Psoas muscle (tissue), 8 donors: Measurements from ENCODE around the gene CDH4. TPM values are rescaled to one million over a fixed set of nuclear protein-coding genes. Genes with fewer than 3 reads are reported as not detected.

ENCODE experiments used
- ATAC-seq, 4 donors: fragments of 200-7000 bp; cut with Tn5 transposase; one replicate each; pipeline ENCODE4 v1.9.1; 2020; ENCODE audit warnings: moderate library complexity in 3 of 4, mild to moderate bottlenecking in 2 of 4
- DNase-seq, 2 donors: peaks; one replicate each; pipeline ENCODE4 v3.0.0-alpha.2; 2020
- H3K27ac ChIP-seq: fragments of 200-600 bp; one replicate; pipeline ENCODE4 v1.8.0; 2022
- H3K27me3 ChIP-seq, 3 donors: fragments of 200-600 bp in 1 of 3; one replicate each; pipeline versions ENCODE4 v1.6.1 to v1.8.0; 2013 to 2022; ENCODE audit warnings: low read length in 2 of 3, mild to moderate bottlenecking in 2 of 3, moderate library complexity in 1 of 3; ENCODE audit not compliant: insufficient read depth in 3 of 3
- H3K36me3 ChIP-seq, 2 donors: fragments of 200-600 bp in 1 of 2; one replicate each; pipeline versions ENCODE4 v1.6.1 to v1.8.0; 2013 to 2022; ENCODE audit warnings: low read depth in 1 of 2, mild to moderate bottlenecking in 1 of 2, moderate library complexity in 1 of 2; ENCODE audit not compliant: insufficient read depth in 1 of 2
- H3K4me1 ChIP-seq: fragments of 200-600 bp; one replicate; pipeline ENCODE4 v1.8.0; 2022
- H3K4me3 ChIP-seq: fragments of 200-600 bp; one replicate; pipeline ENCODE4 v1.8.0; 2022; ENCODE audit warnings: mild to moderate bottlenecking
- H3K9me3 ChIP-seq: fragments of 200-600 bp; one replicate; pipeline ENCODE4 v1.8.0; 2022
- WGBS, 3 donors: extraction: QIAGEN DNeasy Blood & Tissue Kit; methylation state at CpG; one replicate each; pipeline versions ENCODE4 v1.1.6 to v1.1.7; 2013; 5-methylcytosine and 5-hydroxymethylcytosine counted together
- intact Hi-C, 2 donors: fragments of 100-400 bp; cut with DNase I; formaldehyde crosslinking; loops; one replicate each; pipeline versions ENCODE4 v1.11.0 to v1.14.2; 2022
- polyA plus RNA-seq, 3 donors: library from polyadenylated mRNA; stranded (reverse); fragments of 200-250 nt; gene quantifications; one replicate each; pipeline ENCODE4 v1.2.3, GENCODE V29; 2013
- total RNA-seq, 4 donors: library from RNA; stranded (reverse); fragmentation: NEBNext Ultra II Directional in 2 of 4; extraction: Animal tissue kit (Norgen Biotek cat#: 25700) in 2 of 4; gene quantifications; one replicate each; pipeline versions ENCODE4 v1.2.1 to v1.2.4, GENCODE V29; 2021 to 2023
- TF ChIP-seq, protein P1 (sequence below): fragments of 200-600 bp; IDR thresholded peaks from one replicate; pipeline ENCODE4 v1.8.0; 2022; ENCODE audit warnings: antibody characterized with exemption
- donor health status: healthy with polysubstance abuse.
- donor health status: DM: no; HTN: no; CAD: no; lungs with moderate emphysema.
- donor health status: Bipolar disorder and iron deficiency.
- donor health status: healthy.
- donor health status: DM: yes; HTN: yes; CAD: no.
- donor health status: DM: no; HTN: no; CAD: no.
- donor health status: DM: no; HTN: no; CAD: no.
- donor health status: DM: yes; HTN: yes; CAD: no.

The CDH4 gene
- total and polyA plus RNA-seq, 7 donors = 0.26 to 1.0 (median 0.34) TPM

DNA sequence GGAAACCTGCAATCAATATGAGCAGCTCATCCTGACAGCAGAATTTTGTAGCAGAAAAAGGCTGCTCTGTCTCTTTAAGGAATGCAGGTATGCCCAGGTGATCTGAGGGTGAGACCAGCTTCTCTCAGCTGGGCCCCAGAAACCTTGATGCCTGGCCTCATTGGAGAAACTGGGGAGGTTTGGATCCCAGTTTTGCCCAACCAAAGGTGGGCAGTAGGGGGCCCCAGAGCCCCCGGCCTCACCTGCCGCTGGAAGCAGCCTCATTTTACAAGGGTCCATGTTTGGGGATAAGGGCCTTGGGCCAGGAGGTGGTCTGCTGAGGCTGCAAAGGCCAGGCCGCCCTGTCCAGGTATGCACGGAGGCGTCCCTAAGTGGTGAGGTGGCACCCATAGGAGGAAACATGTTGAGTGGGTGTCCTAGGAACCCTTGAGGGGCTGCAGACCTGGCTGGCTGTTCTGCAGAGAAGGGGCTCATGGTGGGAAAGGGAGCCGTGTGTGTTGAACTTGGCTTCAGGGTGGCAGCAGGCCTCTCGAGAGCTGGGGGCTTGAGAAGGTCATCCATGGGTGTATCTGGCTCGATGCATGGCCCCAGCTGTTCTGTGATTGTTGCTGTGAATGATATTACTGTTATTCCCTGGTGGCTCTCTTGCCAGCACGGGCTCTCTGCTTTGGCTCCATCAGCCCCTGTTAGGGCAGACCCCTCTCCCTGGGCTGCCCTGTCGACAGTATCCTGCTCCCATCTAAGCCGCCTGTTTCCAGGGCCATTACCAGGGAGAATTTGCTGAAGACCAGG is 208.4 kb downstream of the CDH4 start:
- intact Hi-C loops = no loop called here
- no peaks in the 10 kb centered on the region for H3K9me3 ChIP-seq
- TF ChIP-seq, protein P1, sequence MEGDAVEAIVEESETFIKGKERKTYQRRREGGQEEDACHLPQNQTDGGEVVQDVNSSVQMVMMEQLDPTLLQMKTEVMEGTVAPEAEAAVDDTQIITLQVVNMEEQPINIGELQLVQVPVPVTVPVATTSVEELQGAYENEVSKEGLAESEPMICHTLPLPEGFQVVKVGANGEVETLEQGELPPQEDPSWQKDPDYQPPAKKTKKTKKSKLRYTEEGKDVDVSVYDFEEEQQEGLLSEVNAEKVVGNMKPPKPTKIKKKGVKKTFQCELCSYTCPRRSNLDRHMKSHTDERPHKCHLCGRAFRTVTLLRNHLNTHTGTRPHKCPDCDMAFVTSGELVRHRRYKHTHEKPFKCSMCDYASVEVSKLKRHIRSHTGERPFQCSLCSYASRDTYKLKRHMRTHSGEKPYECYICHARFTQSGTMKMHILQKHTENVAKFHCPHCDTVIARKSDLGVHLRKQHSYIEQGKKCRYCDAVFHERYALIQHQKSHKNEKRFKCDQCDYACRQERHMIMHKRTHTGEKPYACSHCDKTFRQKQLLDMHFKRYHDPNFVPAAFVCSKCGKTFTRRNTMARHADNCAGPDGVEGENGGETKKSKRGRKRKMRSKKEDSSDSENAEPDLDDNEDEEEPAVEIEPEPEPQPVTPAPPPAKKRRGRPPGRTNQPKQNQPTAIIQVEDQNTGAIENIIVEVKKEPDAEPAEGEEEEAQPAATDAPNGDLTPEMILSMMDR = no peak
- no peak overlapping the region for H3K27ac ChIP-seq
- ATAC-seq (no peak), DNase-seq (no peak)
- no peaks in the 10 kb centered on the region for H3K36me3 ChIP-seq
- H3K4me3 ChIP-seq = no peak overlapping the region
- H3K27me3 ChIP-seq = peaks cover 0 to 1% (median 0%) of the 10 kb centered on the region in 3 donors
- H3K4me1 ChIP-seq = no peaks in the 10 kb centered on the region
- 70 to 72% (median 72%) methylated on average over 11 of the region's 11 CpGs for WGBS, 3 donors

DNA sequence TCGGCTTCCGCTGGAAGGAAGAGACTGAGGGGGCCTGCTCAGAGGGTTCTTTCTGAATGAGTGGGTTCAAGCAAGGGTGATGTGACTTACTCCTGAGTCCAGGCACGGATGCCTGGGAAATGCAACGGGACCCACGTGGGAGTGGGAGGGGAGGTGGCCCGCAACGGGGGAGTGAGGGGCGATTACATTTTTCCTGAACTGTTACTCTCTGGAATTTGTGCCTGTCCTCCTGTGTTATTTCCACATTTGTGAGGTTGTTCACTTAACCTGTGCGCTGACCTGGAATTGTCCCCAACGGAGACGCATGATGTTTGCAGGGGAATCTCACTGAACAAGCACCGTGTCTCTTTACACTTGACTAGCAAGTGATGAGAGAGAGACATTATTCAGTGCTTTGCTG is 209.4 kb downstream of the CDH4 start:
- WGBS, 3 donors = 79 to 86% (median 82%) methylated on average over 12 of the region's 12 CpGs

DNA sequence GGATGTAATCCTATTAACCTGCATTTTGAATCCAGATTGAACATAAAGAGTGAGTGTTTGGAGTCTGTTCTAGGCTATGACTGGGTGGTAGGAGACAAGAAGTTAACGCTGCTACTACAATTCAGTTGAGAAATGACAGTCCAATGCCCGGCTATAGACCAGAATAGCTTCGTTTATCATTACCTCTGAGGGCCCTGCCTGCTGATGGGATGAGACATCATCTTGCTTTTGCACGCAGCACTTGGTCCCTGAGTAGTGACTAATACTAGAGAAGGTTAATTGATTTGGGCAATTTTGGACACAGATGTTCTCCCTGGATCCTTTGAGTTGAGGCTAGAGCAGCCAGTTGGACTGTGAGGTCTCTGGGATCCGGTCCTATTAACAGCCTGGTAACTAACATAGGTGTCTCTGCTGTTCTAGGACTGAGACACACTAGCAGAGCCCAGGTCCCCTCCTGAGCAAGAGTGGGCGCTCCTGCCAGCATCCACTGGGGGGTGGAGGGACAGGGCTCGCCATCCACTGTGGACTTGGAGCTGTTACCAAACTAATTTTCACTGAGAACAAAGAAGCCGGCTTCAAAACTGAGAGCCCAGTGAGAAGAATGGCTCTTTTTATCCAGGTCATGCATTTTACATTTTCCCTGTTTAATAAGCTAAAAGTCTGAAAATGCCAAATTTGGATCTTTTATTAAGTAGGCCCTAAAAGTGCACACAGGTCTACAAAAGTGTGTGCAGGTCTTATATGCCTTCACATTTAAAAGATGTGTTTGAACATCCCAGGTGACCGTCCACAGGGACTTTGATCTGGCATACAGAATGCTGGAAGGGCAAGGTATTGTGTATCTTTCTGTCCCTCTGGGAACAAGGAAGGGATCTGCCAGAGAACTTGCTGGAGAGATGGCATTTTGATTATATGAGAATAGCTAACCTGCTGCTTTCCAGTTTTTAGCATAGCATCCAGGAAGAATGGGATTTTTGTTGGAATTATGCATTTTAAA is 212.5 kb downstream of the CDH4 start:
- DNase-seq (no peak), ATAC-seq (no peak)
- Histone ChIP-seq H3K9me3 (no peaks in the 10 kb centered on the region), H3K36me3 (no peaks in the 10 kb centered on the region), H3K4me1 (no peaks in the 10 kb centered on the region), H3K4me3 (no peak overlapping the region), H3K27me3 (peaks cover 0 to 1% (median 0%) of the 10 kb centered on the region in 3 donors), H3K27ac (no peak overlapping the region)
- intact Hi-C loops = no loop called here
- WGBS, 3 donors = 67 to 77% (median 70%) methylated on average over 9 of the region's 9 CpGs
- TF ChIP-seq, protein P1 = no peak

More for the DNA sequence above, 209.4 kb downstream of the CDH4 start:
- Histone ChIP-seq H3K9me3 (no peaks in the 10 kb centered on the region), H3K27me3 (peaks cover 0 to 1% (median 0%) of the 10 kb centered on the region in 3 donors), H3K36me3 (no peaks in the 10 kb centered on the region), H3K27ac (no peak overlapping the region), H3K4me3 (no peak overlapping the region), H3K4me1 (no peaks in the 10 kb centered on the region)
- TF ChIP-seq, protein P1 = no peak
- DNase-seq (no peak), ATAC-seq (no peak)
- intact Hi-C loops = no loop called here

DNA sequence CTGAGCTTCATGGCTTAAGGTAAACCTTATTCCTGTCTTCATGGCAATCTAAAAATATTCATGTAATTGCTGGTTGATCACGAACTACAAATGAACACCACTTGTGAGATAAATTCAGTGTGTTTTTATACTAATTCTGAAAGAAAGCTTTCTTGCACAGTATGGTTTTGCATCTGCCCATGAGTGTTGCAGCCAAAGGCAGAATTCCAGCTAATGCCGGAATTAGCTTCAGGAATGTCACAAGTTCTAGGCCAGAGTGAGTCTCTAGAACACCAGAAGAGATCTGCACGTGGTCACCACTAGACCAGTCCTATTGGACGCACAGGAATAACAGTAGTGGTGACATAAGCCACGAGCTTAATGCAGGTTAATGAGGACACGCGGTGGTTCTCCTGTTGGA is 223.7 kb downstream of the CDH4 start:
- no peaks in the 10 kb centered on the region for H3K36me3 ChIP-seq
- no peak overlapping the region for H3K4me3 ChIP-seq
- TF ChIP-seq, protein P1 = no peak
- H3K9me3 ChIP-seq = no peaks in the 10 kb centered on the region
- intact Hi-C loops = no loop called here
- peaks cover 0 to 6% (median 0%) of the 10 kb centered on the region in 3 donors for H3K27me3 ChIP-seq
- no peaks in the 10 kb centered on the region for H3K4me1 ChIP-seq
- WGBS, 3 donors = 68 to 72% (median 70%) methylated on average over 7 of the region's 7 CpGs
- ATAC-seq (no peak), DNase-seq (no peak)
- H3K27ac ChIP-seq = no peak overlapping the region
